K562 (cell line): ENCODE measurements around the gene LGR6. TPM values are rescaled to one million over a fixed set of nuclear protein-coding genes. Genes with fewer than 3 reads are reported as not detected.

ENCODE experiments used
- ATAC-seq: fragments of 200-7000 bp; cut with Tn5 transposase; 3 replicates; pipeline ENCODE4 v1.9.1; 2020; ENCODE audit warnings: moderate library complexity
- BruUV-seq: library from RNA; stranded (reverse); fragments of 400-500 nt; replicated peaks from 2 replicates; lab custom pipeline; 2021; lab: Mats Ljungman, UMichigan
- CTCF ChIA-PET: fragments of 300-600 bp; formaldehyde crosslinking; extraction: SDS; loops from one replicate; lab custom pipeline; 2021; ENCODE audit warnings: low intra/inter-chr PET ratio; lab: Yijun Ruan, JAX
- POLR2A ChIA-PET: fragments of 300-600, 350-650 bp; sonication (Branson Sonifier 250); formaldehyde crosslinking; extraction: SDS; loops from one replicate; lab custom pipeline; 2021; ENCODE audit warnings: antibody characterized with exemption, inconsistent platforms; lab: Yijun Ruan, JAX
- DNase-seq, 4 experiments: peaks; one replicate each; pipeline versions ENCODE4 v3.0.0 to v3.0.0-alpha.2; 2011 to 2018; ENCODE audit warnings: low spot score in 3 of 4, mixed read lengths in 3 of 4; ENCODE audit errors: extremely low read depth in 1 of 4
- FAIRE-seq: peaks from 2 replicates; lab custom pipeline; 2011; peaks lifted over from hg19 to GRCh38; lab: Jason Lieb, UNC
- H2AFZ ChIP-seq: 2 replicates; pipeline ENCODE4 v1.6.0; 2011; ENCODE audit warnings: low read depth, low read length, control low read depth, inconsistent platforms
- H3K27ac ChIP-seq: fragments of 200-600 bp; 3 replicates; pipeline ENCODE4 v1.8.0; 2011; ENCODE audit warnings: low read depth, mild to moderate bottlenecking, control low read depth, inconsistent platforms, low read length, moderate library complexity, mixed read lengths; ENCODE audit errors: extremely low read depth
- H3K27me3 ChIP-seq, 2 experiments: fragments of 300-600 bp in 1 of 2; 2 replicates in 1 of 2; 3 replicates in 1 of 2; pipeline versions ENCODE4 v1.6.0 to v1.8.0; 2011; ENCODE audit warnings: inconsistent platforms in 2 of 2, low read length in 2 of 2, mild to moderate bottlenecking in 1 of 2, mixed read lengths in 1 of 2, moderate library complexity in 1 of 2; ENCODE audit not compliant: control insufficient read depth in 2 of 2, insufficient read depth in 2 of 2
- H3K36me3 ChIP-seq: fragments of 300-600 bp; 3 replicates; pipeline ENCODE4 v1.8.0; 2011; ENCODE audit warnings: mild to moderate bottlenecking, low read length, inconsistent platforms; ENCODE audit not compliant: control insufficient read depth, insufficient read depth
- H3K4me1 ChIP-seq, 2 experiments: fragments of 200-600 bp in 1 of 2; replicated peaks in 1 of 2; 2 replicates in 1 of 2; 3 replicates in 1 of 2; pipeline versions ENCODE4 v1.5.1 to v1.8.0; 2011; ENCODE audit warnings: inconsistent platforms in 2 of 2, low read length in 2 of 2, mild to moderate bottlenecking in 1 of 2, mixed read lengths in 1 of 2, moderate library complexity in 1 of 2; ENCODE audit not compliant: control insufficient read depth in 2 of 2, insufficient read depth in 2 of 2
- H3K4me2 ChIP-seq: 2 replicates; pipeline ENCODE4 v1.6.1; 2011; ENCODE audit warnings: low read length, control low read depth, inconsistent platforms, mixed read lengths; ENCODE audit not compliant: insufficient read depth
- H3K4me3 ChIP-seq: fragments of 200-600 bp; sonication (generic), shearing (Covaris generic); 2 replicates; pipeline ENCODE4 v1.5.1; 2016; ENCODE audit warnings: control low read depth, inconsistent platforms
- H3K79me2 ChIP-seq: fragments of 200-600 bp; 3 replicates; pipeline ENCODE4 v1.8.0; 2011; ENCODE audit warnings: low read length, inconsistent platforms; ENCODE audit not compliant: control insufficient read depth, insufficient read depth
- H3K9ac ChIP-seq, 2 experiments: 2 replicates each; pipeline versions ENCODE4 v1.6.0 to v1.6.1; 2011; ENCODE audit warnings: low read depth in 2 of 2, low read length in 2 of 2, control low read depth in 1 of 2, inconsistent platforms in 1 of 2, mild to moderate bottlenecking in 1 of 2, mixed read lengths in 1 of 2; ENCODE audit not compliant: insufficient read depth in 1 of 2
- H3K9me1 ChIP-seq: one replicate; pipeline ENCODE4 v1.6.0; 2011; ENCODE audit warnings: inconsistent platforms, mild to moderate bottlenecking, low read length, moderate library complexity; ENCODE audit not compliant: control insufficient read depth, insufficient read depth
- H3K9me3 ChIP-seq: replicated peaks from 2 replicates; pipeline ENCODE4 v1.5.1; 2011; ENCODE audit warnings: low read depth, low read length, inconsistent platforms; ENCODE audit not compliant: control insufficient read depth, insufficient read depth
- H4K20me1 ChIP-seq: replicated peaks from 2 replicates; pipeline ENCODE4 v1.6.1; 2011; ENCODE audit warnings: low read length, inconsistent platforms, mixed read lengths; ENCODE audit not compliant: control insufficient read depth, insufficient read depth
- BACH1 ChIP-seq: fragments of 200-800 bp; sonication (Bioruptor generic); IDR thresholded peaks from 2 replicates; pipeline ENCODE4 v1.6.1; 2016; ENCODE audit warnings: missing genetic modification characterization, missing compliant biosample characterization
- EP300 ChIP-seq: IDR thresholded peaks from 2 replicates; pipeline ENCODE4 v1.6.1; 2012; ENCODE audit warnings: low read length, improper control_type of control experiment
- MCM3 ChIP-seq: fragments of 450-650 bp; IDR thresholded peaks from 2 replicates; pipeline ENCODE4 v1.6.1; 2016
- MCM5 ChIP-seq: fragments of 450-650 bp; IDR thresholded peaks from 2 replicates; pipeline ENCODE4 v1.6.1; 2016; ENCODE audit warnings: low read depth
- NFE2 ChIP-seq: IDR thresholded peaks from 2 replicates; pipeline ENCODE4 v1.6.1; 2014; ENCODE audit warnings: antibody characterized with exemption, low read depth
- NONO ChIP-seq, 2 experiments: fragments of 200-400 bp in 1 of 2; fragments of 450-650 bp in 1 of 2; formaldehyde crosslinking in 1 of 2; IDR thresholded peaks; 2 replicates each; pipeline ENCODE4 v1.6.1; 2017; ENCODE audit warnings: low read depth in 2 of 2, mild to moderate bottlenecking in 2 of 2, moderate library complexity in 2 of 2, low read length in 1 of 2
- PHF8 ChIP-seq: fragments of 200-600 bp; sonication (generic); IDR thresholded peaks from 2 replicates; pipeline ENCODE4 v1.6.1; 2012; ENCODE audit warnings: mixed run types, mild to moderate bottlenecking, inconsistent platforms, low read length, moderate library complexity, borderline replicate concordance
- POLR2B ChIP-seq: fragments of 450-650 bp; IDR thresholded peaks from 2 replicates; pipeline ENCODE4 v1.6.1; 2018; ENCODE audit warnings: low read depth; ENCODE audit not compliant: partially characterized antibody
- SAFB2 ChIP-seq: fragments of 200-400 bp; formaldehyde crosslinking; IDR thresholded peaks from 2 replicates; pipeline ENCODE4 v1.6.1; 2018; ENCODE audit warnings: borderline replicate concordance, low read length, low read depth, moderate library complexity; ENCODE audit not compliant: severe bottlenecking
- SREBF2 ChIP-seq: sonication (generic); formaldehyde crosslinking; IDR thresholded peaks from 2 replicates; pipeline ENCODE4 v1.4.0; 2020; ENCODE audit warnings: mild to moderate bottlenecking, missing genetic modification reagents
- USF2 ChIP-seq: sonication (generic); formaldehyde crosslinking; IDR thresholded peaks from 2 replicates; pipeline ENCODE4 v1.5.0; 2020; ENCODE audit warnings: missing genetic modification reagents
- WHSC1 ChIP-seq: IDR thresholded peaks from one replicate; pipeline ENCODE4 v1.6.1; 2012; ENCODE audit warnings: low read length, control low read depth, inconsistent platforms
- in situ Hi-C: fragments of 300-500 bp; cut with MboI; formaldehyde crosslinking; loops from 4 replicates; pipeline ENCODE4 v1.15.0; 2018; ENCODE audit warnings: inconsistent platforms, mixed read lengths
- intact Hi-C: fragments of 100-400 bp; cut with micrococcal nuclease; formaldehyde crosslinking; loops from 2 replicates; pipeline ENCODE4 v1.14.2; 2022
- polyA plus RNA-seq, 8 experiments: library from polyadenylated mRNA; depleted of rRNA in 4 of 8; stranded (reverse) in 5 of 8; unstranded in 3 of 8; fragments of >200 nt; fragmentation: Nextera tagmentation in 2 of 8; fragmentation: Illumina TruSeq in 1 of 8; extraction: Ambion mirVana in 2 of 8; extraction: Trizol in 1 of 8; gene quantifications; 2 replicates each; pipeline versions ENCODE4 v1.2.1 to v1.2.3, GENCODE V29; 2011 to 2014; ENCODE audit warnings: inconsistent platforms in 1 of 8, missing spikeins in 1 of 8
- total RNA-seq, 7 experiments: library from RNA; depleted of rRNA in 6 of 7; stranded (reverse); fragments of >200 nt in 6 of 7; fragmentation: Illumina TruSeq in 2 of 7; extraction: Trizol in 2 of 7; gene quantifications; 2 replicates each; pipeline versions ENCODE4 v1.2.1 to v1.2.3, GENCODE V29; 2011 to 2021; ENCODE audit warnings: low replicate concordance in 1 of 7
- TF ChIP-seq, protein P1 (sequence below): fragments of 250-450 bp; sonication (Bioruptor Pico); IDR thresholded peaks from 2 replicates; pipeline ENCODE4 v1.8.0; 2021; ENCODE audit warnings: mild to moderate bottlenecking, moderate library complexity
- TF ChIP-seq, protein P2 (sequence below): fragments of 250-450 bp; sonication (Bioruptor Pico); IDR thresholded peaks from 2 replicates; pipeline ENCODE4 v1.8.0; 2021; ENCODE audit warnings: moderate library complexity, mild to moderate bottlenecking, inconsistent platforms

The LGR6 gene
- total and polyA plus RNA-seq, 9 of the 15 experiments (the other 6 are each of a cell fraction or from before 2014, with no cell fraction given), result 0.01 to 0.54 (median 0.17) TPM; not detected in 1

DNA sequence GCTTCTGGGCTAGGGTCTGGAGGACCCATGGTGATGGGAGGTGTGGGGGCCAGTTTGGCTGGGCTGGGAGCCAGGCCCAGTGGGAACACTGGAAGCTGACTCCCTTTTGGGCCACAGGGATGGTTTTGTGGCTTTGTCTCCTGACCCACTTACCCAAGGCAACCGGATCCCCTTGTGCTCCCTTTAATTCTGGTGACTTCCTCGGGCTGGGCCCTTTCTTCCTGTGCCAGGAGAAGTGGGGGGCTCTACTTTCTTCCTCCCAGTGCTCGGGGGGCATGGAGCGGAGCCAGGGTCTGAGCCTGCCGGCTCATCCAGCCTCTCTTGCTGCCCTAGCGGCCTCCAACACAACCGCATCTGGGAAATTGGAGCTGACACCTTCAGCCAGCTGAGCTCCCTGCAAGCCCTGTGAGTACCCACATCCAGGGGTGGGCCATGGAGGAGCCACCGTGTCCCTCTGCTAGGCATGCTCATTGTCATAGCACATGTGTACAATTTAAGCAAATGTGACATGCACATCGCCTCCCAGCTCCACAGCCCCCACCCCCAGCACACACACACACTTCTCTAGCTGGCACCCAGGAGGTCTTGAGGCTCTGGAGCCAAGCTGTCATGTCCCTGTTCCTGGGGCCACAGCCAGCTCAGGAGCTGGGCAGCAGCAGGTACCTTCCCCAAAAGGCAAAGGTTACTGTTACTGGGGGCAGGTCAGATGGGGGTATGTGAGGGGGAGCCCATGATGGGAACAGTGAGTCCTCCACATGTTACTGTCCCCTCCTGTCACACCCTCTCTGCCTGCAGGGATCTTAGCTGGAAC, 113.1 kb downstream of the LGR6 start (continued):
- TF ChIP-seq POLR2B, result no peak
- TF ChIP-seq, all 486 proteins: peak for 0

GRCh38 chr1:202310071-202310725, 116.6 kb downstream of the LGR6 start:
- BruUV-seq, result no TSS peak
- intact Hi-C loops, result no loop called here
- H3K9me1 ChIP-seq, result peaks cover 5% of the 10 kb centered on the region
- H3K27me3 ChIP-seq, result peaks cover 15 to 63% of the 10 kb centered on the region in 2 experiments
- no peak overlapping the region for H3K4me2 ChIP-seq
- no peak overlapping the region for H2AFZ ChIP-seq
- no peaks in the 10 kb centered on the region for H3K79me2 ChIP-seq
- ATAC-seq (no peak), FAIRE-seq (no peak), DNase-seq (no peak)
- ChIA-PET POLR2A (interaction anchor here (0.6 to 4.0 kb wide), 3 partner anchors 12 to 826 kb away, joined by 3 to 13 read pairs (median 5); no protein-coding TSS in a partner anchor), CTCF (no interaction called here)
- H3K27ac ChIP-seq, result no peak overlapping the region
- H3K4me3 ChIP-seq, result no peak overlapping the region
- in situ Hi-C loops, result loop anchor here (25.0 kb wide), 1 partner anchor 98 kb away; no protein-coding TSS in a partner anchor
- no peaks in the 10 kb centered on the region for H3K4me1 ChIP-seq
- no peaks in the 10 kb centered on the region for H3K36me3 ChIP-seq
- no peak for TF ChIP-seq NFE2
- TF ChIP-seq PHF8, result no peak
- no peak for TF ChIP-seq USF2 (CRISPR knock-in tag)
- TF ChIP-seq BACH1, result no peak
- TF ChIP-seq MCM5, result no peak
- no peak for TF ChIP-seq MCM3
- TF ChIP-seq NONO (IDR thresholded peaks at IDR 0.05; ENCODE audit: low read depth in 2 of 2, low read length in 1 of 2), result no peak
- TF ChIP-seq WHSC1, result no peak
- TF ChIP-seq EP300, result no peak
- TF ChIP-seq SREBF2 (CRISPR knock-in tag), result no peak
- no peak for TF ChIP-seq SAFB2
- TF ChIP-seq, protein P1, sequence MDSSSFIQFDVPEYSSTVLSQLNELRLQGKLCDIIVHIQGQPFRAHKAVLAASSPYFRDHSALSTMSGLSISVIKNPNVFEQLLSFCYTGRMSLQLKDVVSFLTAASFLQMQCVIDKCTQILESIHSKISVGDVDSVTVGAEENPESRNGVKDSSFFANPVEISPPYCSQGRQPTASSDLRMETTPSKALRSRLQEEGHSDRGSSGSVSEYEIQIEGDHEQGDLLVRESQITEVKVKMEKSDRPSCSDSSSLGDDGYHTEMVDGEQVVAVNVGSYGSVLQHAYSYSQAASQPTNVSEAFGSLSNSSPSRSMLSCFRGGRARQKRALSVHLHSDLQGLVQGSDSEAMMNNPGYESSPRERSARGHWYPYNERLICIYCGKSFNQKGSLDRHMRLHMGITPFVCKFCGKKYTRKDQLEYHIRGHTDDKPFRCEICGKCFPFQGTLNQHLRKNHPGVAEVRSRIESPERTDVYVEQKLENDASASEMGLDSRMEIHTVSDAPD (CRISPR knock-in tag), result no peak
- TF ChIP-seq, protein P2, sequence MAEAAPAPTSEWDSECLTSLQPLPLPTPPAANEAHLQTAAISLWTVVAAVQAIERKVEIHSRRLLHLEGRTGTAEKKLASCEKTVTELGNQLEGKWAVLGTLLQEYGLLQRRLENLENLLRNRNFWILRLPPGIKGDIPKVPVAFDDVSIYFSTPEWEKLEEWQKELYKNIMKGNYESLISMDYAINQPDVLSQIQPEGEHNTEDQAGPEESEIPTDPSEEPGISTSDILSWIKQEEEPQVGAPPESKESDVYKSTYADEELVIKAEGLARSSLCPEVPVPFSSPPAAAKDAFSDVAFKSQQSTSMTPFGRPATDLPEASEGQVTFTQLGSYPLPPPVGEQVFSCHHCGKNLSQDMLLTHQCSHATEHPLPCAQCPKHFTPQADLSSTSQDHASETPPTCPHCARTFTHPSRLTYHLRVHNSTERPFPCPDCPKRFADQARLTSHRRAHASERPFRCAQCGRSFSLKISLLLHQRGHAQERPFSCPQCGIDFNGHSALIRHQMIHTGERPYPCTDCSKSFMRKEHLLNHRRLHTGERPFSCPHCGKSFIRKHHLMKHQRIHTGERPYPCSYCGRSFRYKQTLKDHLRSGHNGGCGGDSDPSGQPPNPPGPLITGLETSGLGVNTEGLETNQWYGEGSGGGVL (CRISPR knock-in tag), result no peak
- no peaks in the 10 kb centered on the region for H3K9me3 ChIP-seq
- peaks cover 8% of the 10 kb centered on the region for H4K20me1 ChIP-seq
- H3K9ac ChIP-seq, result no peak overlapping the region
